Fibroblast of skin of back (primary cell): ENCODE measurements around the gene C6orf62. TPM values are rescaled to one million over a fixed set of nuclear protein-coding genes. Genes with fewer than 3 reads are reported as not detected.
A peak's percentile ranks its signal among the peaks of the same experiment; 100 is the strongest.
"Not testable (repeated sequence)": the region's sequence is repeated elsewhere in the genome, so short reads cannot be mapped to it uniquely, and the experiment has no call there.

Experiments used
- DNase-seq: peaks from one replicate; pipeline ENCODE4 v3.0.0-alpha.2; 2013
- polyA plus RNA-seq, 2 experiments: library from polyadenylated mRNA; unstranded; fragments of 120-200 nt; gene quantifications; one replicate each; pipeline ENCODE4 v1.2.1, GENCODE V29; 2013; ENCODE audit not compliant: insufficient read length in 2 of 2

The C6orf62 gene
- 105 TPM for polyA plus RNA-seq (2013, experiment 1 of 2; ENCODE audit: insufficient read length)
- 81.5 TPM for polyA plus RNA-seq (2013, experiment 2 of 2; ENCODE audit: insufficient read length)

GRCh38 chr6:24719125-24719971, at the start of gene C6orf62:
Gene C6orf62, minus strand, starts transcription at chr6:24719154. Its CDS starts 486 bp downstream, at chr6:24718668.
- peak; percentile 37 for DNase-seq

- DNase-seq = peak; percentile 59
These were observed 49.4 kb upstream of the C6orf62 start for GRCh38 chr6:24768361-24768760.

- DNase-seq = peak; percentile 43
These were observed 47.9 kb upstream of the C6orf62 start for GRCh38 chr6:24766680-24767462.

GRCh38 chr6:24765968-24766367, 47.0 kb upstream of the C6orf62 start:
- not testable (repeated sequence) for DNase-seq

- not testable (repeated sequence) for DNase-seq
These were observed 46.2 kb upstream of the C6orf62 start for GRCh38 chr6:24764833-24765828.

- no peak for DNase-seq
These were observed 44.6 kb upstream of the C6orf62 start for GRCh38 chr6:24763578-24763977.

- DNase-seq = no peak
These were observed 42.9 kb upstream of the C6orf62 start for GRCh38 chr6:24761851-24762250.

GRCh38 chr6:24761193-24761835, 42.4 kb upstream of the C6orf62 start:
- DNase-seq = no peak

GRCh38 chr6:24760210-24760609, 41.3 kb upstream of the C6orf62 start:
- no peak for DNase-seq

- DNase-seq = no peak
These were observed 40.8 kb upstream of the C6orf62 start for GRCh38 chr6:24759718-24760117.

- no peak for DNase-seq
These were observed 38.7 kb upstream of the C6orf62 start for GRCh38 chr6:24757611-24758010.

- no peak for DNase-seq
These were observed 36.3 kb upstream of the C6orf62 start for GRCh38 chr6:24755279-24755678.

- not testable (repeated sequence) for DNase-seq
These were observed 35.4 kb upstream of the C6orf62 start for GRCh38 chr6:24754378-24754777.

GRCh38 chr6:24753545-24753944, 34.6 kb upstream of the C6orf62 start:
- no peak for DNase-seq

GRCh38 chr6:24752917-24753492, 34.1 kb upstream of the C6orf62 start:
- no peak for DNase-seq

GRCh38 chr6:24752503-24752902, 33.5 kb upstream of the C6orf62 start:
- DNase-seq = no peak

GRCh38 chr6:24750878-24751277, 31.9 kb upstream of the C6orf62 start:
- DNase-seq = not testable (repeated sequence)

- DNase-seq = no peak
These were observed 30.3 kb upstream of the C6orf62 start for GRCh38 chr6:24749297-24749696.

- DNase-seq = no peak
These were observed 26.0 kb upstream of the C6orf62 start for GRCh38 chr6:24744911-24745310.

- no peak for DNase-seq
These were observed 25.0 kb upstream of the C6orf62 start for GRCh38 chr6:24743944-24744335.

- DNase-seq = peak; percentile 97
These were observed 24.4 kb upstream of the C6orf62 start for GRCh38 chr6:24743265-24743943.
